Peyer's patch (tissue), 4 donors: ENCODE measurements around the gene FGFR2.

ENCODE experiments used
- CTCF ChIP-seq, 6 experiments: fragments of 450-650 bp in 4 of 6; fragments of 200-600 bp in 2 of 6; sonication (generic) in 1 of 6; IDR thresholded peaks; one replicate each; pipeline ENCODE4 v1.5.1; 2017 to 2019; ENCODE audit warnings: antibody characterized with exemption in 6 of 6, mild to moderate bottlenecking in 3 of 6, moderate library complexity in 1 of 6
- POLR2A ChIP-seq, 2 donors: fragments of 450-650 bp; IDR thresholded peaks; one replicate each; pipeline ENCODE4 v1.5.1; 2017; ENCODE audit warnings: antibody characterized with exemption in 2 of 2, mild to moderate bottlenecking in 2 of 2, moderate library complexity in 2 of 2

- TF ChIP-seq CTCF (IDR thresholded peaks at IDR 0.05) = no peak
- no peak for TF ChIP-seq POLR2A (IDR thresholded peaks at IDR 0.05)
These were observed 14.4 kb downstream of the FGFR2 start for GRCh38 chr10:121583857-121584256.
